Measurements from ENCODE around the gene TMUB2.

The TMUB2 gene

DNA sequence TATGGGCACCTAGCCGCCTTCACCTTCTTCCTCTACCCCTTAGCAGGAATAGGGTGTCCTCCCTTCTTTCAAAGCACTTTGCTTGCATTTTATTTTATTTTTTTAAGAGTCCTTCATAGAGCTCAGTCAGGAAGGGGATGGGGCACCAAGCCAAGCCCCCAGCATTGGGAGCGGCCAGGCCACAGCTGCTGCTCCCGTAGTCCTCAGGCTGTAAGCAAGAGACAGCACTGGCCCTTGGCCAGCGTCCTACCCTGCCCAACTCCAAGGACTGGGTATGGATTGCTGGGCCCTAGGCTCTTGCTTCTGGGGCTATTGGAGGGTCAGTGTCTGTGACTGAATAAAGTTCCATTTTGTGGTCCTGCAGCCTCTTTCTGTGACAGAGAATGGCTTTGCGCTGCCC is 4.6 kb downstream of the TMUB2 start:
- TF ChIP-seq CTCF (IDR thresholded peaks at IDR 0.05) = no peak
- H3K9me3 ChIP-seq (ENCODE audit: control insufficient read depth, low read length) = no peaks in the 10 kb centered on the region
- H3K27ac ChIP-seq = no peak overlapping the region
- H3K4me1 ChIP-seq = no peaks in the 10 kb centered on the region
- no peak overlapping the region for H3K4me2 ChIP-seq (ENCODE audit: low read length)
- no peak overlapping the region for H3K4me3 ChIP-seq (ENCODE audit: low read depth, low read length)
- no peaks in the 10 kb centered on the region for H3K79me2 ChIP-seq
- no peaks in the 10 kb centered on the region for H3K27me3 ChIP-seq (ENCODE audit: control insufficient read depth, insufficient read depth, low read length)
- H2AFZ ChIP-seq = no peak overlapping the region
- H3K36me3 ChIP-seq (ENCODE audit: control insufficient read depth, insufficient read depth, low read length) = no peaks in the 10 kb centered on the region
- H3K9ac ChIP-seq = no peak overlapping the region

- TF ChIP-seq CTCF (IDR thresholded peaks at IDR 0.05) = no peak
- Histone ChIP-seq H3K79me2 (no peaks in the 10 kb centered on the region), H3K9me3 (ENCODE audit: control insufficient read depth, low read length) (no peaks in the 10 kb centered on the region), H3K4me2 (ENCODE audit: low read length) (no peak overlapping the region), H3K9ac (no peak overlapping the region), H3K4me1 (no peaks in the 10 kb centered on the region), H3K27ac (no peak overlapping the region), H3K36me3 (ENCODE audit: control insufficient read depth, insufficient read depth, low read length) (no peaks in the 10 kb centered on the region), H3K4me3 (ENCODE audit: low read depth, low read length) (no peak overlapping the region), H3K27me3 (ENCODE audit: control insufficient read depth, insufficient read depth, low read length) (no peaks in the 10 kb centered on the region), H2AFZ (no peak overlapping the region)
Measured at GRCh38 chr17:44191941-44192496, 5.2 kb downstream of the TMUB2 start.

DNA sequence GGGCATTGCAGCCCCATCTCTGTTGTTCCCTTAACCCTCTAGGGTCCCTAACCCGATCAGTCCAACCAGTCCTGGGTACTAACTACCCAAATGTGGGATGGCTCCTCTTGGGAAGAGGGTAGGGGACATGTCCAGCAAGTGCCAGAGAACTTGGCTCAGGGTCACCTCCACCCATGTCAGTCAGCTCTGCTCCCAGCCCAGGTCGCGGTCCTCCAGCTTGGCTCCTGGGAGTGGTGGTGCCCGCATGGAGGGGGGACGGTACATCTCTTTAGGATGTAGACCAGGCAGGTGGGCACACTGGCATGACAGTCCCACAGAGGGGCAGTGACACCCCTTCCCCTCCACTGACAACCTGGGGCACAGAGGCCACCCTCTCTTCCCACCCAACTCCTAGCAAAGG is 6.0 kb downstream of the TMUB2 start:
- Histone ChIP-seq H3K4me3 (ENCODE audit: low read depth, low read length) (no peak overlapping the region), H3K4me2 (ENCODE audit: low read length) (no peak overlapping the region), H3K9me3 (ENCODE audit: control insufficient read depth, low read length) (no peaks in the 10 kb centered on the region), H3K79me2 (no peaks in the 10 kb centered on the region), H3K27ac (no peak overlapping the region), H3K27me3 (ENCODE audit: control insufficient read depth, insufficient read depth, low read length) (no peaks in the 10 kb centered on the region), H2AFZ (no peak overlapping the region), H3K9ac (no peak overlapping the region), H3K36me3 (ENCODE audit: control insufficient read depth, insufficient read depth, low read length) (no peaks in the 10 kb centered on the region), H3K4me1 (no peaks in the 10 kb centered on the region)
- no peak for TF ChIP-seq CTCF (IDR thresholded peaks at IDR 0.05)

- Histone ChIP-seq H3K4me3 (ENCODE audit: low read depth, low read length) (no peak overlapping the region), H3K27ac (no peak overlapping the region), H2AFZ (no peak overlapping the region), H3K4me2 (ENCODE audit: low read length) (no peak overlapping the region), H3K9me3 (ENCODE audit: control insufficient read depth, low read length) (no peaks in the 10 kb centered on the region), H3K27me3 (ENCODE audit: control insufficient read depth, insufficient read depth, low read length) (no peaks in the 10 kb centered on the region), H3K79me2 (no peaks in the 10 kb centered on the region), H3K36me3 (ENCODE audit: control insufficient read depth, insufficient read depth, low read length) (no peaks in the 10 kb centered on the region), H3K9ac (no peak overlapping the region), H3K4me1 (no peaks in the 10 kb centered on the region)
- TF ChIP-seq CTCF (IDR thresholded peaks at IDR 0.05) = no peak
Measured at GRCh38 chr17:44193326-44194084, 6.7 kb downstream of the TMUB2 start.

GRCh38 chr17:44197107-44197506 is 10.3 kb downstream of the TMUB2 start:
- Histone ChIP-seq H3K27ac (no peak overlapping the region), H3K4me3 (ENCODE audit: low read depth, low read length) (no peak overlapping the region), H3K4me1 (peaks cover 5% of the 10 kb centered on the region), H3K27me3 (ENCODE audit: control insufficient read depth, insufficient read depth, low read length) (no peaks in the 10 kb centered on the region), H3K36me3 (ENCODE audit: control insufficient read depth, insufficient read depth, low read length) (no peaks in the 10 kb centered on the region), H3K9me3 (ENCODE audit: control insufficient read depth, low read length) (no peaks in the 10 kb centered on the region), H3K9ac (no peak overlapping the region), H2AFZ (no peak overlapping the region), H3K79me2 (no peaks in the 10 kb centered on the region), H3K4me2 (ENCODE audit: low read length) (no peak overlapping the region)
- no peak for TF ChIP-seq CTCF (IDR thresholded peaks at IDR 0.05)

Data from parathyroid adenoma (tissue), 2 donors.